Left ventricle myocardium inferior (tissue), 1 donor: ENCODE data around the gene EHBP1. TPM values are rescaled to one million over a fixed set of nuclear protein-coding genes. Genes with fewer than 3 reads are reported as not detected.
A peak's percentile ranks its signal among the peaks of the same experiment; 100 is the strongest.

ENCODE experiments used
- DNase-seq: peaks from one replicate; pipeline ENCODE4 v3.0.0-alpha.2; 2020
- H3K27ac ChIP-seq: fragments of 200-600 bp; replicated peaks from 2 replicates; pipeline ENCODE4 v1.8.0; 2021
- H3K27me3 ChIP-seq: fragments of 200-600 bp; 2 replicates; pipeline ENCODE4 v1.8.0; 2021; ENCODE audit warnings: low read depth
- H3K36me3 ChIP-seq: fragments of 200-600 bp; 2 replicates; pipeline ENCODE4 v1.8.0; 2021
- H3K4me1 ChIP-seq: fragments of 200-600 bp; 2 replicates; pipeline ENCODE4 v1.8.0; 2021
- H3K4me3 ChIP-seq: fragments of 200-600 bp; 2 replicates; pipeline ENCODE4 v1.8.0; 2021; ENCODE audit warnings: mild to moderate bottlenecking, moderate library complexity
- H3K9me3 ChIP-seq: fragments of 200-600 bp; replicated peaks from 2 replicates; pipeline ENCODE4 v1.8.0; 2021
- CTCF ChIP-seq: fragments of 200-600 bp; IDR thresholded peaks from 2 replicates; pipeline ENCODE4 v1.8.0; 2021; ENCODE audit warnings: antibody characterized with exemption, mild to moderate bottlenecking, borderline replicate concordance
- intact Hi-C: fragments of 100-400 bp; cut with micrococcal nuclease; formaldehyde crosslinking; loops from one replicate; pipeline ENCODE4 v1.11.0; 2022
- total RNA-seq: library from RNA; stranded (reverse); fragmentation: NEBNext Ultra II Directional; extraction: Animal tissue kit (Norgen Biotek cat#: 25700); gene quantifications from one replicate; pipeline ENCODE4 v1.2.1, GENCODE V29; 2021
- donor health status: DM: no; HTN: yes; CAD: no; lungs with severe emphysema.

Gene EHBP1
- total RNA-seq, 1 donor from 2014 or later = 20.4 TPM

DNA sequence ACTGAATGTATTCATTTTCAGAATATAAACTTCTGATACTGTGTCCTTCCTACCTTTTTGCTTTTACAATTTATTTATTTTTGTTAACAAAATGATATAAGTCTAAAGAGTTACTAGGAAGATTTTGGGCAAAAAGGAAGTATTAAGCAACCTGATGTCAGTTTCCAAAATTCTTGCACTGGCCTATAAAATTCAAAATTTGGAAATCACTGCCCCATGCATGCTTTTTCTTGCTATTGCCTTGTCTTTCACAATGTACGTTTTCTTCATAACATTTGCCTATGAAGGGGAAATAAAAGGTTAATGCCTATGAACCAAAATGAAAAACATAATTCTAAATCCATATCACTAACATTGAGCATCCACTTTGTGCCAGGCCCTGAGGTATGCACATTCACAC lies 40.1 kb upstream of the EHBP1 start:
- peaks cover 21% of the 10 kb centered on the region for H3K4me1 ChIP-seq
- H3K9me3 ChIP-seq = no peaks in the 10 kb centered on the region
- H3K27ac ChIP-seq = peak overlapping the region; percentile 60
- H3K27me3 ChIP-seq = no peaks in the 10 kb centered on the region
- no peak for DNase-seq
- intact Hi-C loops = no loop called here
- TF ChIP-seq CTCF = no peak
- H3K4me3 ChIP-seq = no peak overlapping the region
- no peaks in the 10 kb centered on the region for H3K36me3 ChIP-seq

- H3K4me3 ChIP-seq = no peak overlapping the region
- peaks cover 20% of the 10 kb centered on the region for H3K4me1 ChIP-seq
- TF ChIP-seq CTCF = no peak
- H3K36me3 ChIP-seq = no peaks in the 10 kb centered on the region
- H3K27me3 ChIP-seq = no peaks in the 10 kb centered on the region
- no peak for DNase-seq
- intact Hi-C loops = no loop called here
- H3K27ac ChIP-seq = no peak overlapping the region
- H3K9me3 ChIP-seq = no peaks in the 10 kb centered on the region
Measured at GRCh38 chr2:62669180-62669579, 36.3 kb upstream of the EHBP1 start.

DNA sequence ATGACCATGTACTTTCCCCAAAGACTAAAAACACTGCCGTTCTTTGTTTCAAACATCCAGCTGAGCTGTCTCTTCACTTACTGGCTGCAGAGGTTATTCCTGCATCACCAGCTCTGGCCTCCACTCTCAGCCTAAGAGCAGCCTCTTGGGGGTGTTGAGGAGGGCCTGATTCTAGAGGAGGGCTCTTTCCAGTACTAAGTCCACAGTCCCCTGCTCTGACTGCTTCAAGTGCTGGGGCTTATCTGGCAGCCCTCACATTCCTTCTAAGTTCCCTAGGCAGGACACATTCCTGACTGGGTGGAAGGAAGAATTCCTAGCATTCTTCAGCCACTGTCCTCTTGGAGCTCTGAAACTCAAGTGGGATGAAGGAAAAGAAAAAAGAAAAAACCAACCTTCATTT lies 32.9 kb upstream of the EHBP1 start:
- Histone ChIP-seq H3K4me3 (no peak overlapping the region), H3K4me1 (peaks cover 17% of the 10 kb centered on the region), H3K27me3 (no peaks in the 10 kb centered on the region), H3K27ac (no peak overlapping the region), H3K36me3 (no peaks in the 10 kb centered on the region), H3K9me3 (no peaks in the 10 kb centered on the region)
- DNase-seq = no peak
- TF ChIP-seq CTCF = no peak
- intact Hi-C loops = no loop called here

DNA sequence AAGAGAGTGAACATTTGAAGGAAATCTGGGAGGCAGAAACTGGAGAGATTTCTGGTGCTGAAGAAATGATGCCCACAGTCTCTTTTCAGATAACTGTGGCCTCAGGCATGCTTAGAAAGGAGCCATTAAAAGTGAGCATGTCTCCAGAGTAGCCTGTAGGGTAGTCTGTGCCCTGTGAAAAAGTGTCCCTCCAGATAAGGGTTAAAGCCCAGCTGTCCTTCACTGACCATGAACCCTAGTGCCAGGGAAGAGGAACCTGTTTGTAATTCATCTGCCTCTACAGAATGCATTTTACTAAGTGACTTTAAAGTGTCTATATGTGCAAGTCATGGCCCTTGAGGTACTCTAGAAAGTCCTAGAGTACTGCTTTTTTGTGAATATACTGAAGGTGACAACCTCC lies 30.5 kb upstream of the EHBP1 start:
- H3K4me3 ChIP-seq = no peak overlapping the region
- TF ChIP-seq CTCF = no peak
- no peaks in the 10 kb centered on the region for H3K27me3 ChIP-seq
- DNase-seq = no peak
- H3K4me1 ChIP-seq = peaks cover 17% of the 10 kb centered on the region
- intact Hi-C loops = no loop called here
- no peaks in the 10 kb centered on the region for H3K36me3 ChIP-seq
- H3K27ac ChIP-seq = no peak overlapping the region
- H3K9me3 ChIP-seq = no peaks in the 10 kb centered on the region

DNA sequence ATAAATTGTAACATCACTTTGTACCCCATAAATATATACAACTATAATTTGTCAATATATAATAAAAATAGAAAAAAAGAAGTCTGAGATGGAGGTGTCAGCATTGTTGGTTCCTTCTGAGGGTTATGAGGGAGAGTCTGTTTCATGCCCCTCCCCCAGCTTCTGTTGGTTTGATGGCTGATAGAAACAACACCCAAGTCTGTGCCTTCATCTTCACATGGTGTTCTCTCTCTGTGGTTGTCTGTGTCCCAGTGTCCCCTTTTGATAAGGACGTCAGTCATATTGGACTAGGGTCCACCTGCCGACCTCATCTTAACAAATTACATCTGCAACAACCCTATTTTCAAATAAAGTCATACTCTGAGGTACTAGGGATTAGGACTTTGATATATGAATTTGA lies 20.3 kb upstream of the EHBP1 start:
- no peak for DNase-seq

More for the DNA sequence above, 20.3 kb upstream of the EHBP1 start:
- H3K9me3 ChIP-seq = no peaks in the 10 kb centered on the region
- TF ChIP-seq CTCF = no peak
- H3K36me3 ChIP-seq = no peaks in the 10 kb centered on the region
- no peak overlapping the region for H3K4me3 ChIP-seq
- no peak overlapping the region for H3K27ac ChIP-seq
- no peaks in the 10 kb centered on the region for H3K4me1 ChIP-seq
- peaks cover 6% of the 10 kb centered on the region for H3K27me3 ChIP-seq
- intact Hi-C loops = no loop called here
